HG02852 (cell line): ENCODE results near the gene PSIP1.
"Not testable (repeated sequence)": the region's sequence is repeated elsewhere in the genome, so short reads cannot be mapped to it uniquely, and the experiment has no call there.

Source experiments
- ATAC-seq: cut with Tn5 transposase; IDR thresholded peaks from one replicate; pipeline ENCODE4 v1.9.1; 2021; ENCODE audit warnings: mild to moderate bottlenecking, moderate library complexity; ENCODE audit not compliant: unreplicated experiment

The PSIP1 gene

DNA sequence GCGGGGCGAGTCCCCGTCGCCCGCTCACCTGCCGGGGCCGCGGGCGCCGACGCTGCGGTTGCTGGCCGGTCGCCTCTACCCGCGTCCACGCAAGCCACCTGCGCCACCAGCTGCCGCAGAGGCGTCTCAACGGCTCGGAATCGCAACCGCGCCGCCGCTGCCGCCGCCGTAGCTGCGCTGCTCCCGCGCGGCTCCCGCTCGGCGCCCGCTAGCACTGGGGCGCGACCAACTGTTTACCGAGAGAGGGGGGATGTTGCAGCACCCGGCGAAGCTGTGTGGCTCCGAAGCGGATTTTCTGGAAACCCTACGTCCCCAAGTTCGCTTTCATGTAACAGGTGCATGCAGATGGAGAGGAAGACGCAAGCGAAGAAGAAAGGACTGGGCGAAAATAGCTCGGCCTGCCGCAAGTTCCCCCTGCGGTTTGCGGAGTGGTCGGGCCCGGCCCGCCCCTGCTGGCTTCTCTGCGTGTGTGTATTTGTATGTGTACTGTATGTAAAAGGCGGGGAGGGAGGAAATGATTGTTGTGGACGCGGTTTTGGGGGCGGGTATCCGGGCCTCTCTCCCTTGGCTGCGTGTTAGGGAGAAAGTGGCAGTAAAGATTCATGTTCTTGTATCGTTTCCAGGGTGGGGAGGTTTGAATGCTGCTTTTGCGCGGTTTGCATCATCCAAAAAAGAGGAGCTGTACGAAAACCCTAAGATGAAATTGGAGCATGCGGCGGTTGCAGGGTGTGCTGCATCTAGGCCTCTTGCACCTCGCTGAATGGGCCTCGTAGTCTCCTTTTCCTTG, at the start of gene PSIP1:
Gene PSIP1 (minus strand): TSS at position 182 of the 787 bp plus-strand sequence. CDS start 782 bp downstream, outside the sequence.
- peak; percentile 75 for ATAC-seq

GRCh38 chr9:15553528-15553898, 42.7 kb upstream of the PSIP1 start:
- ATAC-seq, result peak; percentile 31

GRCh38 chr9:15552636-15553527, 42.1 kb upstream of the PSIP1 start, which contains the start of gene CCDC171:
Gene CCDC171 (plus strand): TSS chr9:15553043. CDS start chr9:15564089, 11,046 bp downstream.
- ATAC-seq, result peak; percentile 68

GRCh38 chr9:15549611-15550010, 38.8 kb upstream of the PSIP1 start:
- no peak for ATAC-seq

DNA sequence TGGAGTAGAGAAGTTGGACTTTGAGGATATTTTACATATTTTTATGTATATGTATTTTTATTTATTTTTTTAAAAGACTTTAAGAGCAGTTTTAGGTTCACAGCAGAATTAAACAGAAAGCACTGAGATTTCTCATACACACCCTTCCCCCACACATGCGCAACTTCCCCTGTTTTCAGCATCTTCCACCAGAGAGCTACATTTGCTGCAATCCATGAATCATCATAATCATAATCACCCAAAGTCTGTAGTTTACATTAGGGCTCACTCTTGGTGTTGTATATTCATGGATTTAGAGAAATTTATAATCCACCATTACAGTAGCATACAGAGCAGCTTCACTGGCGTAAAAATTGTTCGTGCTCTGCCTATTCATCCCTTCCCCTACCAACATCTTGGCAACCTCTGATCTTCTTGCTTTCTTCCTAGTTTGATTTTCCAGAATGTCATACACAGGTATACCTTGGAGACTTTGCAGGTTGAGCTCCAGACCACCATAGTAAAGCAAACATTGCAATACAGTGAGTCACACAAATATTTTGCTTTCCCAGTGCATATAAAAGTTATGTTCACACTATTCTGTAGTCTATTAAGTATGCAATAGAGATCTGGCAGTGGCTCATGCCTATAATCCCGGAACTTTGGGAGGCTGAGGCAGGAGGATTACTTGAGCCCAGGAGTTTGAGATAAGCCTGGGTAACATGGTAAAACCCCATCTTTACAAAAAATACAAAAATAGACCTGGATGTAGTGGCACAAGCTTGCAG, 32.5 kb upstream of the PSIP1 start:
- no peak for ATAC-seq

DNA sequence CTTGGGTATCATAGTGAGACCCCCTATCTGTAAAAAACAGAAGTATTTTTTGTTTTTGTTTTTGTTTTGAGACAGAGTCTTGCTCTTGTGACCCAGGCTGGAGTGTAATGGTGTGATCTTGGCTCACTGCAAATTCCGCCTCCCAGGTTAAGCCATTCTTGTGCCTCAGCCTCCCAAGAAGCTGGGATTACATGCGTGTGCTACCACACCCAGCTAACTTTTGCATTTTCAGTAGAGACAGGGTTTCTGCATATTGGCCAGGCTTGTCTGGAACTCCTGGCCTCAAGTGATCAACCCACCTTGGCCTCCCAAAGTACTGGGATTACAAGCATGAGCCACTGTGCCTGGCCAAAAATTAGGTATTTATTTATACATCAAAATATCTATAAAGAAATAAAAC, 31.9 kb upstream of the PSIP1 start:
- no peak for ATAC-seq

GRCh38 chr9:15541872-15542271, 31.1 kb upstream of the PSIP1 start:
- no peak for ATAC-seq

DNA sequence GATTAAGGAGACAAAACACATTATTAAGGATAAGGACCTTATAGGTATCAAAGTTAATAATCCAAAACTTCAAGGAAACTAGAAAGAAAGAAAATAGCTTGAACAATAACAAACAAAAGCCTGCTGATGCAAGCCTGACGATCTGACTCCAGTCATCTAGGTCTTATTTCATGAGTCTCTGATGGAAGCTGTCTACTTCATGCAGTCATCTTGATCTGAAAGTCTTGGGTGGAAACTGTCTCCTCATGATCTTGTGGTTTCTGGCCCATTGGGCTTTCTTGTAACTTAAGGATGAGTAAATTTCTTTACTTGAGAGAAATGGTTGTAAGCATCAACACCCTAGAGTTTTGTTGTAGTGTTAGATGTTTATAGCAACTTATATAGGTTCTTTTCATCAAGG, 20.6 kb upstream of the PSIP1 start:
- ATAC-seq, result peak; percentile 33

- peak; percentile 84 for ATAC-seq
Measured at GRCh38 chr9:15529566-15530324, 19.0 kb upstream of the PSIP1 start.

GRCh38 chr9:15527035-15527434, 16.3 kb upstream of the PSIP1 start:
- not testable (repeated sequence) for ATAC-seq

DNA sequence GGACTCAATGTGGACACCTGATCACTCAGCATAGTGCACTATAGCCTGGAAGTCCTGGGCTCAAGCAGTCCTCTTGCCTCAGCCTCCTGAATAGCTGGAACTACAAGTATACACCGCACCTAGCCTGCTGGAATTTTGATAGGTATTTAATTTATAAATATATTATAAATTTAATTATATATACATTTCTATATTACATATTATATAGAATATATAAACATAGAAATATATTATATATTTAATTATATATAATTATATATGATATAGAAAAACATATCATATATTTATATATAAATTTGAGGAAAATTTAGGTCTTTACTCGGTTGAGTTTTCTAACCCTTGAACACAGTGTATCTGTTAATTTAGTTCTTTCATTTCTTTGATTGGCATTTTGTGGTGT, 15.2 kb upstream of the PSIP1 start:
- ATAC-seq, result no peak

GRCh38 chr9:15524845-15525455, 14.2 kb upstream of the PSIP1 start:
- ATAC-seq, result no peak

DNA sequence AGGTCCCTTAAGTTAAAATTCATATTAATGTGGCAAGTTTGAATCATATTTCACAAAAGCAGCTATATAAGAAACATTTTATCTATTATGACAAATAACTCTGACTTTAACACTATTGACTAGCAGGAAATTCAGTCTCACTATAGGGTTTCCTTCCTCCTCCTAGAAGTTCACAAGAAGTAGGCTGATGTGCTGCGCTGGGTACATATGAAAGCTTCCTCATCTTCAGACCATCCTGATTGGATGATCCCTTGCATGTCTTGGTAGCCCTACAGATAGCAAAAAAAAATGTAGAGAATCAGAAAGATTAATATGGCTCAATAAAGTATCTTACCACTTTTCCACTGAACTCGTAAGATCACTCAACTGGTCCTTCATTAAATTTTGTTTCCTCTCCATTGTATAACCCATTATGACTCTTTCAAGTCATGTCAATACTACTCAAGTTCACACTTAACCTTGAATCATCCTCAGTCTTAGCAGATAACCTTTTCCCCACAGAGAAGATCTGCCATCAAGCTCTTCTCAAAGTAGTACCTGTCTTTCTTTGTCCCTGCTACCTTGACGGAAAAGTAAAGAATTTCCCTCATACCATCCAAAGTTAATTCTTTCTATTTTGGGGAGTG, 11.5 kb upstream of the PSIP1 start:
- no peak for ATAC-seq

- ATAC-seq, result no peak
Measured at GRCh38 chr9:15521254-15521653, 10.5 kb upstream of the PSIP1 start.

- ATAC-seq, result no peak
Measured at GRCh38 chr9:15519831-15520230, 9.1 kb upstream of the PSIP1 start.

GRCh38 chr9:15513335-15513734, 2.6 kb upstream of the PSIP1 start:
- no peak for ATAC-seq

DNA sequence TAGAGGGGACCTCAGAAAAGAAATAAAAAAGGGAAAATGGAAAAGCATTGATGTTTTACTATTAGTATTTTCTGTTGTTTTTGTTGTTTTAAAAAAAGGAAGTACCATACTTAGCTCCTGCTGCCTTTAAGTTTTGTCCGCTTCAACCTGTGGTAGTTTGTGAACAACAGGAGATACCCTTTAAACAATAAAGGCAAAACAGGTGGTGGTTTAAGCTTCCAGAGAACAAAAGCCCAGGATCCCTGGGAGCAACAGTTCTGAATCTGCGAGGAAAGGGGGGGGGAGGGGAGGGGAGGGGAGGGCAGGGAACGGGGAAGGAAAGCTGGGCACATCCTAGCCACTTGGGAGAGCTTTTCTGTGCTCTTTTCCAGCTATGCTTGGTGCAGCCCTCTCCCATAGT, 2.1 kb upstream of the PSIP1 start:
- ATAC-seq, result no peak

DNA sequence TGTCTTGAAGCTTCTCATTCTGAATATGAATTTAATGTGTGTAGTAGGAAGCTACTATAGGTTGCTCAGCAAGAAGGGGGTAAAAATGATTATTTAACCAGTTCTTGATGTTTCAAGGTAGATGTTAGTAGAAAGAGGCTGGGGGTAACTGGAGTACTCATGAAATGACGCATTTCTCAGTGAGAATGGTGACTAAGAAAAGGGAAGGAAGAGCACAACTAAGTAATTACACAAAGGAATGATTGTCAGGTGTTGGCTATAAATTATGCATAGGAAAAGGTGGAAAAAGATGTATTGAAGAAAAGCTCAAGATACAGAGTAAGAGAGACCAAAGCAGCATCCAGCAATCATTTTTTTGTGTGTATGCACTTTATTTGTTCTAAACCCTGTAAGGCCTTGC, 1.4 kb upstream of the PSIP1 start:
- no peak for ATAC-seq
